Sigmoid colon (tissue), 4 donors: ENCODE measurements around the gene TEKT3.

Source experiments
- CTCF ChIP-seq, 4 experiments: fragments of 450-650 bp in 3 of 4; fragments of 200-600 bp in 1 of 4; IDR thresholded peaks; one replicate each; pipeline ENCODE4 v1.5.1; 2016 to 2019; ENCODE audit warnings: antibody characterized with exemption in 4 of 4, mild to moderate bottlenecking in 3 of 4, moderate library complexity in 2 of 4
- EP300 ChIP-seq, 4 donors: sonication (generic); formaldehyde crosslinking; IDR thresholded peaks; one replicate each; pipeline ENCODE4 v1.6.1; 2017; ENCODE audit warnings: antibody characterized with exemption in 4 of 4
- POLR2A ChIP-seq, 2 donors: fragments of 450-650 bp; IDR thresholded peaks; one replicate each; pipeline ENCODE4 v1.6.1; 2016; ENCODE audit warnings: antibody characterized with exemption in 2 of 2, mild to moderate bottlenecking in 2 of 2, moderate library complexity in 2 of 2
- POLR2AphosphoS5 ChIP-seq, 4 donors: sonication (generic); formaldehyde crosslinking; IDR thresholded peaks; one replicate each; pipeline ENCODE4 v1.6.1; 2017; ENCODE audit warnings: antibody characterized with exemption in 4 of 4

GRCh38 chr17:15309793-15310192, 31.6 kb downstream of the TEKT3 start:
- TF ChIP-seq CTCF (IDR thresholded peaks at IDR 0.05) (no peak), POLR2A (IDR thresholded peaks at IDR 0.05) (no peak), POLR2AphosphoS5 (IDR thresholded peaks at IDR 0.05) (no peak), EP300 (IDR thresholded peaks at IDR 0.05) (no peak)
